ENCODE measurements around the gene PPP2R5B.
A peak's percentile ranks its signal among the peaks of the same experiment; 100 is the strongest.

Gene PPP2R5B

DNA sequence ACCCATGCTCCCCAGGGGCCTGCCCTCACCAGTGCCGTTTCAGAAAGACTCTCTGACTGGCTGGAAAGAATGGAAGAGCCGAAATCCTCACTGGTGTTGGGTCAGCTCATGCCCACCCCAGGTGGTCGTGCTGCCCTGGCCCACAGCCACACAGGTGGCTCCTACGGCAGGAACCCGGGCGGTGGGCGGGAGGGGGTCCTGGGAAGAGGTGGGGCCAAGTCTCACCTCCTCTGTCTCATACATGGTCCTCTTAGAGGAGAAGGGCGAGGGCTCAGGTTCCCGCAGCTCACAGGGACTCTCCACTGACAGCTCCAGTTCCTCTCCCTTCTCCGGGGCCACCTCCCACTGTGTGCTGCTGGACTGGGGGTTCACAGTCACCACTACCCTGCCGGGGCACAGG lies 15.7 kb upstream of the PPP2R5B start:
- no peak for DNase-seq (ENCODE audit: low spot score)

GRCh38 chr11:64909653-64910343 lies 14.7 kb upstream of the PPP2R5B start:
- DNase-seq (ENCODE audit: low spot score), result no peak

- no peak for DNase-seq (ENCODE audit: low spot score)
Measured at GRCh38 chr11:64910451-64911093, 13.9 kb upstream of the PPP2R5B start.

DNA sequence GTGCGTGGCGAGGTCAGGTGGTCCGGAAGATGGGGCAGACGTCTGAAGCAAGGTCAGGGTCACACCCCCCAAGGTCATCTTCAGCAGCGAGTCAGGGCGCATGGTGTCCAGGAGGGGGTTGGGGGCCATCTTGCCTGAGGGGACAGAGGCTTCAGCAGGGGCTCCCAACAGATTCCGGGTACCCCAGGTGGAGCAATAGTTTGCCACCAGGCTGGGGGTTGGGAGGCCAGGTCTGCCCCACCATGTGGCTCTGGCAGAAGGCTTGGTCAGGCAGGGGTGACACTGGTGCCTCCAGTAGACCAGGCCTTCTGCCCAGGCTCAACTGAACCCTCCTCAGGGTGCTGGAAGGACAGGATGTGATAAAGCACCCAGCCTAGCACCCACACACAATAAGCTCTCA lies 13.3 kb upstream of the PPP2R5B start:
- no peak for DNase-seq (ENCODE audit: low spot score)

GRCh38 chr11:64911689-64912088 lies 12.8 kb upstream of the PPP2R5B start:
- DNase-seq (ENCODE audit: low spot score), result no peak

- no peak for DNase-seq (ENCODE audit: low spot score)
Measured at GRCh38 chr11:64913171-64913727, 11.2 kb upstream of the PPP2R5B start.

DNA sequence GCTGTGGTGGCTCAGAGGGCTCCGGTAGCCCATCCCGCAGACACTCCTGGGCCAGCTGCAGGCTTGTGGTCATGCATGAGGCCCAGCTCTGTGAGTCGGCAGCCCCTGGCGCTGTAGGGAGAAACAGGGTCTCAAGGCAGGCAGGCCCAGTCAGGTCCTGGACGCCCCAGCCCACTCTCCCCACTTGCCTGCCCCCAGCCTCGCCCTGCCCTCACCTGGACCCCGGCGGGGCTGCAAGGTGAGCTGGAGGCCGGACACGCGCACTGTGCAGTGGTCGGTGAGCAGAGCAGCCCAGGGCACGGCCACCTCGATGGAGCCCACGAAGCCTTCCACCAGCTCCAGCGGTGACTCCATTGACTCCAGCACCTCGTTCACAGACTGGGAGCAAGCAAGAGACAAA lies 10.4 kb upstream of the PPP2R5B start:
- DNase-seq (ENCODE audit: low spot score), result no peak

- DNase-seq (ENCODE audit: low spot score), result no peak
Measured at GRCh38 chr11:64915376-64915887, 9.1 kb upstream of the PPP2R5B start.

DNA sequence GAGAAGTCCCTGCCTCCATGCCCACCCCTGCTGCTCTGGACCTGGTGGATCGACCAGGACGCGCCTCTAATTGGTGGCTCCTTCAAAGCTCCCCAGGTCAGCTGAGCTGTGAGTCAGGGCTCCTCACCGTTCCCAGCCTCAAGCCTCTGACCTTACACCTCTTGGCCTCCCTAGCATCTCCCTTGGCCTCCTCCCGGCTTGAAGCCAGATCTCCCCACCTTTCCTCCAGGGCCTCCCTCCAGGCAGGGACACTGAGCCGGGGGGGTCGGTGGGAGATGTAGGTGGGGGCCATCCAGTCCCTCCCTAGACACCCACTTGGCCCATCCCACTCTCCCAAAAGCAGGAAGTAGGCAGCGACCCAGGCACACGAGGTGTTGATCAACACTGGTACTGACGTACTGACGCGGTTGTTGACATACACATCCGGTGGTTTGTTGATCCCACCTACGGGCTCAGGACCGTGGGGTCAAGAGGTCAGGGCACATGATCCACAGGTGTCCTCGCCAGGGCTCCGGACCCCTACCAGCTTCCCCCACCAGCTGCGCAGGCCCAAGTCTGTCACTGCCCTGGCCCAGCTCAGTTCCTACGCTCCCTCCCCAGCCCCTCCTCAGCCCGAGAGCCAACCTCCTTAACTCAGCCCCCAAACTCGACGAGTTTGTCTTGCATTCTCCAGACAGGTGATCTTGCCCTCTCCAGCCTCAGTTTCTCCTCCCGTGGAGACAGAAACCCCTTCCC lies 8.3 kb upstream of the PPP2R5B start:
- no peak for DNase-seq (ENCODE audit: low spot score)

GRCh38 chr11:64916775-64917662 lies 7.5 kb upstream of the PPP2R5B start, which contains the start of gene ATG2A:
Gene ATG2A (minus strand): TSS chr11:64917209. CDS start chr11:64917135, 74 bp downstream.
- peak; percentile 100 for DNase-seq (ENCODE audit: low spot score)

GRCh38 chr11:64917663-64917995 lies 6.9 kb upstream of the PPP2R5B start:
- no peak for DNase-seq (ENCODE audit: low spot score)

DNA sequence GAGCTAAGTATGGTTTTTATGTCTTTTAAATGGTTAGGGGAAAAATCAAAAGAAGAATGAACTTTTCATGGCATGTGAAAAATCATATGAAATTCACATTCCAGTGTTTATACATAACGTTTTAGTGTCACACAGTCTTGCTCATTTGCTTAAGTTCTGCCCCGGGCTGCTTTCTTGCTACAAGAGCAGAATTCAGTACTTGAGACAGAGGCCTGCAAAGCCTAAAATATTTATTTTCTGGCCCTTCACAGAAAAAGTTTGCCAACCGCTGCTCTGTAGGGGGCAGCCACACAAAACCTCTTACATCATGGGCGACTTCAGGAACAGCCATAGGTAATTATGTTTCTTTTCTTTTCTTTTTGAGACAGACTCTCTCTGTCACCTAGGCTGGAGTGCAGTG lies 6.5 kb upstream of the PPP2R5B start:
- DNase-seq (ENCODE audit: low spot score), result peak; percentile 45

DNA sequence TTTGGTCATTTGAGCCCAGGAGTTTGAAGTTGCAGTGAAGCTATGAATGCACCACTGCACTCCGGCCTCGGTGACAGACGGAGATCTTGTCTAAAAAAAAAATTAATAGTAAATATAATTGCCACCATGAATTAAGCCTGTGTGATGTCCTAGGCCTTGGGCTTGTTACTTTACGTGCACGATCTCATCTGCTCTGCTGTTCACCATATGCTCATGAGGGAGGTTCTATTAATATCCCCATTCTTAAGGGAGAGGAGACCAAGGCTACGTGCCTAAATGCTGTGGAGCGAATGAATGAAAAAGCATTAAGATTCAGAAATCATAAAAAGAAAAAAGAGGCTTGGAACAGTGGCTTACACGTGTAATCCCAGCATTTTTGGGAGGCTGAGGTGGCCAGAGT lies 4.9 kb upstream of the PPP2R5B start:
- DNase-seq (ENCODE audit: low spot score), result no peak

- no peak for DNase-seq (ENCODE audit: low spot score)
Measured at GRCh38 chr11:64920124-64920523, 4.4 kb upstream of the PPP2R5B start.

DNA sequence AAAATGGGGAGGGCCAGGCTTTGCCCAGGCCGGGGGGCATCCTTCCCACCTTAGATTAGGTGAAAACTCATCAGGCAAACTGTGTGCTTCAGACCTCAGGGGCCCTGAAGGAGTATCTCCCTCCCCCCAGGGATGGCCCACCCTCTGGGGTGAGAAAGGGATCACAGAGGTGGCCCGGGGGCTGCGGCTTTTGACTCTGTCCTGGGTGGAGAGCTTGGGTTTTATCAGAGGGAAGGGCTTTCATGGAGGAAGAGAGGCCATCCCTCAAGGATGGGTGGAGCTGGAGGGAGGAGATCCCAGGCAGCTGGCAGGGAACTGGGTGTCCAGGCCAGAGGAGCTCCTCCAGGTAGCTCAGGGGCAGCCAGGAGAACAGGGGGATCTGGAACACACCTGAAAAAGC lies 3.1 kb upstream of the PPP2R5B start:
- no peak for DNase-seq (ENCODE audit: low spot score)

DNA sequence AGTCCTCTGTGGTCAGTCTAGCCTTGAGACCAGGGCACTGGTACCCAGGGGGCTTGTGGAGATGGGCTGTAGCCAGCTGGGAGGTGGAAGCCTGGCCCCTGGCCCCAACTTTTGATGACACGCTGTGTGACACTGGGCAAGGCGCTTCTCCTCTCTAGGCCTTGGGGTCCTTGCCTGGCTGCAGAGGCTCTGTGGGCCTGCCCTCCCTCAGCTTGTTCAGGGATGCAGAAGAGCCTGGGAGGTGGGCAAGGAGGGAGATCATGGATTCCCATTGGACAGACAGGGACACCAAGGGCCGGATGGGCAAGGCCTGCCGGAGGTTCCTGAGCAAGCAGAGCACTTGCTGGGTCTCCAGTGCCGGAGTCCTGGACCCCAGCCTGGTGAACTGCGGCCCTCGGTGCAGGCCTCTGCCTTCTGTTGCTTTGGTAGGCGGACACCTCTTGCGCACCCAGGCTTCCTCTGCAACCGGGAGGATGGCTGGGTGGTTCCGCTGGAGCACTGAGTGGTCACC lies 1.3 kb upstream of the PPP2R5B start:
- DNase-seq (ENCODE audit: low spot score), result no peak

DNA sequence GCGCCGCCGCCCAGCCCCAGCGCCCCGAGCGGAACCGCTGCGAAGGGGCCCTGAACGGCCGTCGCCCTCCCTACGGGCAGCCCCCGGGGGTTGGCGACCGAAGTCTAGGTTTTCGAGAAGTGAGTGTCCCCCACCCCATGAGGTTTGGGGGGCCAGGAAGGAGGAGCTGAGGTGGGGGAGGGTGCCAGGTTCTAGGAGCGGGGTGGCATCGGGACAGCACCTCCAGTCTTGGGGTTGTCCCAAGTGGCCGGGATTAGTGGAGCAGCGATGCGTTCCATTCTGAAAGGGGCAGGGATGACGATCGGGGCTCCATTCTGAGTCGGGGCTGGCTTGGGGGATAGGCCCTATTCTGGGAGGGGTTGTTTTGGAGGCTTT lies 408 bp downstream of the PPP2R5B start:
- peak; percentile 24 for DNase-seq (ENCODE audit: low spot score)

GRCh38 chr11:64925536-64926436 lies 1.3 kb downstream of the PPP2R5B start:
- no peak for DNase-seq (ENCODE audit: low spot score)

DNA sequence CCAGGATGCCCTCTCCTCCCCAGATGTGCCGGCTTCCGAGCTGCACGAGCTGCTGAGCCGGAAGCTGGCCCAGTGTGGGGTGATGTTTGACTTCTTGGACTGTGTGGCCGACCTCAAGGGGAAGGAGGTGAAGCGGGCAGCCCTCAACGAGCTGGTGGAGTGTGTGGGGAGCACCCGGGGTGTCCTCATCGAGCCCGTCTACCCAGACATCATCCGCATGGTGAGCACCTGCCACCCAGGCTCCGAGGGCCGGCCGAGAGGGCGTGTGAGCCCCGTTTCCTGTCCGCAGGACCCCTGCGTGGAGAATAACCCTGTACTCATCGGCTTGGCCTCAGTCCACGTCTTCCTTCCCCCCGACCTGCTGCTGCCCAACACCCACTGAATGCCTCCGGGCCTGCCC lies 2.2 kb downstream of the PPP2R5B start:
- no peak for DNase-seq (ENCODE audit: low spot score)

GRCh38 chr11:64928957-64929356 lies 4.5 kb downstream of the PPP2R5B start:
- no peak for DNase-seq (ENCODE audit: low spot score)
